Measurements from ENCODE around the gene PTGER3.

DNA sequence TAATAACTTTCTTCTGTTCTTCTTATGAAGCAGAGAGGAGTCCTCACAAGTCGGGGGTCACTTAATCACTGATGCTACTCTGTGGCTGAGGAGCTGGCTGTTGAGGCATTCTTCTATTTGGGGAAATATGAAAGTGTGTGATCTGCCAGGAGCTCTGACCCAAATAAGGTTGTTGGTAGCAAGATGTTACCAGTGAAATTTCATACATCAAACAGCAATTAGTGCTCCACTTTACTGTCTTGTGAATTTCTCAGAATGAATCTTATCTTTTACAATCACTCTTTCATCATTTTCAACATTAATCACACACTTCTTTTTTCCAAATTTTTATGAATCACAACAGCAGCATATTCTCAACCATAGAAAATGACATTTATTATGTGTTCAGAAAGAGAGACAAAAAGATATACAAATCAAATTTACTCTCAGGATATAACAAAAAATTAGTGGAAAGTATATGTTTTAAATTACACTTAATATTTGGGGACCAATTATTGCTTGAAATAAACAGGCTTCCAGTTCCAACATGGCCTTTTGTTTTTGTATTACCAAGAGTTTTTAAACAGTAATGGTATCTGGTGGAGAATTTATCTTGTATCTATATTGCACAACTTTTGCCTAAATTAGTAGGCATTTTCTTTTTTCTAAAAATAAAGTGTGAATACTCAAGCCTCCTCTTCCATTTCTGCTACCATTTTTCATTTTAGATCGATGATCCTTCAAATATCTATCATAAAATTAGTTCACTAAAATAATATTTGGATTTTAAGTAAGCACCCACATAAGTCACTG lies 9.6 kb downstream of the PTGER3 start:
- TF ChIP-seq, protein P1, sequence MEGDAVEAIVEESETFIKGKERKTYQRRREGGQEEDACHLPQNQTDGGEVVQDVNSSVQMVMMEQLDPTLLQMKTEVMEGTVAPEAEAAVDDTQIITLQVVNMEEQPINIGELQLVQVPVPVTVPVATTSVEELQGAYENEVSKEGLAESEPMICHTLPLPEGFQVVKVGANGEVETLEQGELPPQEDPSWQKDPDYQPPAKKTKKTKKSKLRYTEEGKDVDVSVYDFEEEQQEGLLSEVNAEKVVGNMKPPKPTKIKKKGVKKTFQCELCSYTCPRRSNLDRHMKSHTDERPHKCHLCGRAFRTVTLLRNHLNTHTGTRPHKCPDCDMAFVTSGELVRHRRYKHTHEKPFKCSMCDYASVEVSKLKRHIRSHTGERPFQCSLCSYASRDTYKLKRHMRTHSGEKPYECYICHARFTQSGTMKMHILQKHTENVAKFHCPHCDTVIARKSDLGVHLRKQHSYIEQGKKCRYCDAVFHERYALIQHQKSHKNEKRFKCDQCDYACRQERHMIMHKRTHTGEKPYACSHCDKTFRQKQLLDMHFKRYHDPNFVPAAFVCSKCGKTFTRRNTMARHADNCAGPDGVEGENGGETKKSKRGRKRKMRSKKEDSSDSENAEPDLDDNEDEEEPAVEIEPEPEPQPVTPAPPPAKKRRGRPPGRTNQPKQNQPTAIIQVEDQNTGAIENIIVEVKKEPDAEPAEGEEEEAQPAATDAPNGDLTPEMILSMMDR (IDR thresholded peaks at IDR 0.05), result no peak
- TF ChIP-seq POLR2A (IDR thresholded peaks at IDR 0.05), result no peak
